Mesenchymal stem cell (in vitro differentiated cells and primary cell): Measurements from ENCODE around the gene TNIP3. TPM values are rescaled to one million over a fixed set of nuclear protein-coding genes. Genes with fewer than 3 reads are reported as not detected.

Experiments used
- DNase-seq: peaks from one replicate; pipeline ENCODE4 v3.0.0-alpha.2; 2013
- H2AFZ ChIP-seq: one replicate; pipeline ENCODE4 v1.6.1; 2013; ENCODE audit warnings: low read depth, mild to moderate bottlenecking, control low read depth, inconsistent platforms, low read length, moderate library complexity
- H2AK5ac ChIP-seq: 2 replicates; pipeline ENCODE4 v1.6.1; 2013; ENCODE audit warnings: low read length, moderate library complexity, mild to moderate bottlenecking, inconsistent platforms; ENCODE audit not compliant: severe bottlenecking
- H2BK120ac ChIP-seq: one replicate; pipeline ENCODE4 v1.6.1; 2013; ENCODE audit warnings: low read depth, mild to moderate bottlenecking, inconsistent platforms, low read length, moderate library complexity
- H2BK12ac ChIP-seq, 2 experiments: one replicate each; pipeline ENCODE4 v1.6.1; 2013; ENCODE audit warnings: inconsistent platforms in 2 of 2, low read length in 2 of 2, mild to moderate bottlenecking in 2 of 2, moderate library complexity in 2 of 2, control low read depth in 1 of 2
- H2BK15ac ChIP-seq: one replicate; pipeline ENCODE4 v1.6.1; 2013; ENCODE audit warnings: mild to moderate bottlenecking, low read depth, inconsistent platforms; ENCODE audit not compliant: poor library complexity, severe bottlenecking
- H2BK5ac ChIP-seq: 2 replicates; pipeline ENCODE4 v1.6.1; 2013; ENCODE audit warnings: low read depth, mild to moderate bottlenecking, low read length, control low read depth, inconsistent platforms; ENCODE audit not compliant: poor library complexity, severe bottlenecking
- H3K14ac ChIP-seq, 2 experiments: one replicate each; pipeline ENCODE4 v1.6.1; 2013; ENCODE audit warnings: inconsistent platforms in 2 of 2, low read length in 2 of 2, control low read depth in 1 of 2, mild to moderate bottlenecking in 1 of 2, moderate library complexity in 1 of 2
- H3K18ac ChIP-seq, 2 experiments: one replicate each; pipeline ENCODE4 v1.6.1; 2013; ENCODE audit warnings: inconsistent platforms in 2 of 2, low read length in 2 of 2, control low read depth in 1 of 2, low read depth in 1 of 2, mild to moderate bottlenecking in 1 of 2
- H3K23ac ChIP-seq, 2 experiments: one replicate each; pipeline ENCODE4 v1.6.1; 2013; ENCODE audit warnings: inconsistent platforms in 2 of 2, low read length in 2 of 2, mild to moderate bottlenecking in 2 of 2, moderate library complexity in 2 of 2, control low read depth in 1 of 2
- H3K27ac ChIP-seq: 2 replicates; pipeline ENCODE4 v1.5.1; 2013; ENCODE audit warnings: mild to moderate bottlenecking, moderate library complexity, low read length, control low read depth, inconsistent platforms; ENCODE audit not compliant: poor library complexity, severe bottlenecking
- H3K27me3 ChIP-seq, 2 experiments: 2 replicates each; pipeline versions ENCODE4 v1.6.1 to v1.7.0; 2013; ENCODE audit warnings: low read length in 2 of 2, mild to moderate bottlenecking in 2 of 2, moderate library complexity in 2 of 2, control low read depth in 1 of 2, inconsistent platforms in 1 of 2; ENCODE audit not compliant: control insufficient read depth in 1 of 2, insufficient read depth in 1 of 2
- H3K36me3 ChIP-seq, 2 experiments: 2 replicates each; pipeline versions ENCODE4 v1.6.1 to v1.7.0; 2013; ENCODE audit warnings: low read length in 2 of 2, control low read depth in 1 of 2, inconsistent platforms in 1 of 2, low read depth in 1 of 2, mild to moderate bottlenecking in 1 of 2; ENCODE audit not compliant: insufficient read depth in 2 of 2, control insufficient read depth in 1 of 2
- H3K4ac ChIP-seq, 2 experiments: one replicate each; pipeline ENCODE4 v1.6.1; 2013; ENCODE audit warnings: inconsistent platforms in 2 of 2, low read length in 2 of 2, mild to moderate bottlenecking in 2 of 2, moderate library complexity in 2 of 2, control low read depth in 1 of 2, low read depth in 1 of 2
- H3K4me1 ChIP-seq: 2 replicates; pipeline ENCODE4 v1.6.1; 2013; ENCODE audit warnings: low read depth, low read length, control low read depth; ENCODE audit not compliant: control insufficient read depth, insufficient read depth
- H3K4me2 ChIP-seq: 2 replicates; pipeline ENCODE4 v1.6.1; 2013; ENCODE audit warnings: low read length, mild to moderate bottlenecking, inconsistent platforms; ENCODE audit not compliant: poor library complexity, severe bottlenecking
- H3K4me3 ChIP-seq, 2 experiments: 2 replicates each; pipeline versions ENCODE4 v1.5.1 to v1.7.0; 2013; ENCODE audit warnings: low read length in 2 of 2, mild to moderate bottlenecking in 2 of 2, control low read depth in 1 of 2, low read depth in 1 of 2; ENCODE audit not compliant: insufficient read depth in 1 of 2
- H3K79me1 ChIP-seq: replicated peaks from 2 replicates; pipeline ENCODE4 v1.6.1; 2013; ENCODE audit warnings: mild to moderate bottlenecking, control low read depth, low read length, inconsistent platforms; ENCODE audit not compliant: poor library complexity, severe bottlenecking
- H3K9ac ChIP-seq: 2 replicates; pipeline ENCODE4 v1.7.0; 2013; ENCODE audit warnings: mild to moderate bottlenecking, low read length, moderate library complexity
- H3K9me3 ChIP-seq: 2 replicates; pipeline ENCODE4 v1.7.0; 2013; ENCODE audit warnings: mild to moderate bottlenecking, low read length; ENCODE audit not compliant: control insufficient read depth
- H4K8ac ChIP-seq: one replicate; pipeline ENCODE4 v1.6.1; 2013; ENCODE audit warnings: inconsistent platforms, mild to moderate bottlenecking, low read length, moderate library complexity
- H4K91ac ChIP-seq: one replicate; pipeline ENCODE4 v1.6.1; 2013; ENCODE audit warnings: mild to moderate bottlenecking, low read length, inconsistent platforms
- WGBS: methylation state at CpG from one replicate; pipeline ENCODE4 v1.1.7; 2013; ENCODE audit warnings: mixed read lengths; 5-methylcytosine and 5-hydroxymethylcytosine counted together
- small RNA-seq: library from polyadenylated mRNA; stranded (forward); fragments of <200 nt; extraction: miRNeasy Mini kit (QIAGEN cat#:217004); gene quantifications from one replicate; pipeline ENCODE3, GENCODE V24; 2013; ENCODE audit warnings: low read depth

The TNIP3 gene

DNA sequence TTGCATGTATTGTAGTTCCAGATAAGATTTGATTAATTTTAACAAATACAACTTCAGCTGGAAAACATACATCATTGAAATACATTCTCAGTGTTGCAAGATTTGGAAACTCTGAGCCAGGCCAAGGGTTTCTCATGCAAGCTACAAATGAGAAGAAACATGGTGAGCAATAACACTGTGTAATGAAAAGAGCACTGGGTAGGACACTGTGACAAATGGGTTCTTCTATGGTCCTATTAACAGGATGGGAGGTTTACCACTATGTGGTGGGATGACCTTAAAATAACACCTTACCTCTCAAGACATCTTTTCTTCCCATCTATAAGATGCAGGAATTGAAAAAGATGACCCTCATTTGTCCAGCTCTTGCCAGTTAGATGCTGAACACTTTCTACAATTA, 72.2 kb downstream of the TNIP3 start:
- no peak overlapping the region for H3K27ac ChIP-seq
- H3K9me3 ChIP-seq = no peaks in the 10 kb centered on the region
- H3K4me2 ChIP-seq = no peak overlapping the region
- no peak overlapping the region for H3K9ac ChIP-seq
- H2BK120ac ChIP-seq = no peak overlapping the region
- no peak overlapping the region for H3K14ac ChIP-seq
- no peaks in the 10 kb centered on the region for H3K4me1 ChIP-seq
- no peak overlapping the region for H2BK15ac ChIP-seq
- no peak overlapping the region for H4K91ac ChIP-seq
- H2BK5ac ChIP-seq = no peak overlapping the region
- DNase-seq = no peak
- no peak overlapping the region for H2AK5ac ChIP-seq
- no peak overlapping the region for H2BK12ac ChIP-seq
- no peak overlapping the region for H3K18ac ChIP-seq
- H3K36me3 ChIP-seq = no peaks in the 10 kb centered on the region
- no peak overlapping the region for H2AFZ ChIP-seq
- H3K79me1 ChIP-seq = no peaks in the 10 kb centered on the region
- H4K8ac ChIP-seq = no peak overlapping the region
- H3K4ac ChIP-seq = no peak overlapping the region
- no peaks in the 10 kb centered on the region for H3K27me3 ChIP-seq
- no peak overlapping the region for H3K23ac ChIP-seq
- no peak overlapping the region for H3K4me3 ChIP-seq

DNA sequence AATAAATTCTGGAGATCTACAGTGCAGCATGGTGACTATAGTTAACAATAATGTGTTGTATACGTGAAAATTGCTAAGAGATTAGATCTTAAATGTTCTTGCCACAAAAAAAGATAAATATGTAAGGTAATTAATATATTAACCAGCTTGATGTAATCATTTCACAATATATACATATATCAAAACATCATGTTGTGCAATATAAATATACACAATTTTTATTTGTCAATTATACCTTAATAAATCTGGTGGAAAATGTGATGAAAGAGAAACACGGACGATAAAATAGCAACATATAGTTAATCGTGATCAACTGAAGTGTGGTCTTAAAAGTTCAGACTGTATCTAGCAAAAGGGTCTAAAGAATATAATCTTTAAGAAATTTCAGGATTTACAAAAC, 75.3 kb downstream of the TNIP3 start:
- Histone ChIP-seq H2BK120ac (no peak overlapping the region), H2BK15ac (no peak overlapping the region), H3K27me3 (no peaks in the 10 kb centered on the region), H3K23ac (no peak overlapping the region), H3K18ac (no peak overlapping the region), H2AFZ (no peak overlapping the region), H2BK12ac (no peak overlapping the region), H3K36me3 (no peaks in the 10 kb centered on the region), H3K79me1 (no peaks in the 10 kb centered on the region), H3K14ac (no peak overlapping the region), H3K4me1 (no peaks in the 10 kb centered on the region), H3K9me3 (peaks cover 2% of the 10 kb centered on the region), H3K27ac (no peak overlapping the region), H3K9ac (no peak overlapping the region), H3K4ac (no peak overlapping the region), H3K4me2 (no peak overlapping the region), H3K4me3 (no peak overlapping the region), H2BK5ac (no peak overlapping the region), H2AK5ac (no peak overlapping the region), H4K8ac (no peak overlapping the region), H4K91ac (no peak overlapping the region)
- DNase-seq = no peak
- WGBS = 100% methylated on average over 2 of the region's 4 CpGs

Small RNA genes lying within 50 kb of the gene (small RNA-seq; reads per million reads assigned to genes)
- gene RNU6-948P = not detected
